ENCODE measurements around the gene CYBB.

CYBB gene

DNA sequence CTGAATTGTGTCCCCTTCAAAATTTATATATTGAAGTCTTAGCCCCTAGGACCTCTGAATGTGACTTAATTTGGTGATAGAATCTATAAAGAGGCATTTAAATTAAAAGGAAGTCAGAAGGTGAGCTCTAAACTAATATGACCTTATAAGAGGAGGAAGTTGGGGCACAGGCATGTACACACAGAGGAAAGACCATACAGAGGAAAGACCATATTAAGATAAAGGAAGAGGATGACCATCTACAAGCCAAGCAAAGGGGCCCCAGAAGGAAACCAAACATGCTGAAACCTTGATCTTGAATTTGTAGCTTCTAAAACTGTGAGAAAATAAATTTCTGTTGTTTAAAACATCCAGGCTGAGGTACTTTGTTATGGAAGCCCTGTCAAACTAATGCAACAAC, 26.9 kb upstream of the CYBB start:
- in situ Hi-C loops (cut with MboI; ENCODE audit: low sequenced_read_pairs, unreplicated experiment) = no loop called here
- TF ChIP-seq, protein P1, sequence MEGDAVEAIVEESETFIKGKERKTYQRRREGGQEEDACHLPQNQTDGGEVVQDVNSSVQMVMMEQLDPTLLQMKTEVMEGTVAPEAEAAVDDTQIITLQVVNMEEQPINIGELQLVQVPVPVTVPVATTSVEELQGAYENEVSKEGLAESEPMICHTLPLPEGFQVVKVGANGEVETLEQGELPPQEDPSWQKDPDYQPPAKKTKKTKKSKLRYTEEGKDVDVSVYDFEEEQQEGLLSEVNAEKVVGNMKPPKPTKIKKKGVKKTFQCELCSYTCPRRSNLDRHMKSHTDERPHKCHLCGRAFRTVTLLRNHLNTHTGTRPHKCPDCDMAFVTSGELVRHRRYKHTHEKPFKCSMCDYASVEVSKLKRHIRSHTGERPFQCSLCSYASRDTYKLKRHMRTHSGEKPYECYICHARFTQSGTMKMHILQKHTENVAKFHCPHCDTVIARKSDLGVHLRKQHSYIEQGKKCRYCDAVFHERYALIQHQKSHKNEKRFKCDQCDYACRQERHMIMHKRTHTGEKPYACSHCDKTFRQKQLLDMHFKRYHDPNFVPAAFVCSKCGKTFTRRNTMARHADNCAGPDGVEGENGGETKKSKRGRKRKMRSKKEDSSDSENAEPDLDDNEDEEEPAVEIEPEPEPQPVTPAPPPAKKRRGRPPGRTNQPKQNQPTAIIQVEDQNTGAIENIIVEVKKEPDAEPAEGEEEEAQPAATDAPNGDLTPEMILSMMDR (IDR thresholded peaks at IDR 0.05; ENCODE audit: borderline replicate concordance, control extremely low read depth, extremely low read depth, insufficient read depth, missing control alignments) = no peak
- DNase-seq (ENCODE audit: low spot score) = no peak

DNA sequence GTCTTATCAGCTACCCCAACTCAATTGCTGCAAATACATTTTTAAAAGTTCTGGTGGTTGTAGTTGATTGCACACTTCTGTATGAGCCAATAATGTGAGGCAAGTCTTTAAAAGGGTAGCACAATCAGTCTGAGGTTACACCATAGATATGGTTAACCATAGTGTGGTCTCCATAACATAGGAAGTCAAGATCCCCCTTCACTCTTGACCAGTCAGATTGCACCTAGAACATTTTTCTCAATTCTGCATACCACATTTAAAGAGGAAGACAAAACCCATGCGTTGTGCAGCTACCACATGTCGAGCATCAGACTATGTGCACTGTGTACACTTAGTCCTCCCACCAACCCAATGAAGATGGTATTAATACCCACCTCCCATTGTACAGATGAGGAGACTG, 26.5 kb upstream of the CYBB start:
- in situ Hi-C loops (cut with MboI; ENCODE audit: low sequenced_read_pairs, unreplicated experiment) = no loop called here
- no peak for DNase-seq (ENCODE audit: low spot score)
- TF ChIP-seq, protein P1 (IDR thresholded peaks at IDR 0.05; ENCODE audit: borderline replicate concordance, control extremely low read depth, extremely low read depth, insufficient read depth, missing control alignments) = no peak

DNA sequence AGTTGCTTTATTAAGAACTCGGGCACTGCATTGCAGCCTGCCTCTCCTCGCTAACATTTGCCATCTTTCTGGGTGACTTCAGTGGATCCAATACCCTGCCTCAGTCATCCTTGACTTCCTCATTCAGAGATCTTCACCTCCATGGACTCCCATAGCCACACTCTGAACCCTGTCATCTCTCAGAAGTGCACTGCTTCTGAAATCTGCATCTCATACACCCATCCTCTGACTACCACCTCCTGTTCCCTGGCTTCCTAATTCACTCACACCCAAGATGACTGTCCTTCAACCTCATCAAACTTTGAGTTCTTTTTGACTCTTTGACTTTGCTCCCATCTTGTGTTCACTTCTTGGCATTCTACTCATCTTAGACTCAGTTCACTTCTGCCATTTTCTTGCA, 25.3 kb upstream of the CYBB start:
- no peak for DNase-seq (ENCODE audit: low spot score)
- TF ChIP-seq, protein P1 (IDR thresholded peaks at IDR 0.05; ENCODE audit: borderline replicate concordance, control extremely low read depth, extremely low read depth, insufficient read depth, missing control alignments) = no peak
- in situ Hi-C loops (cut with MboI; ENCODE audit: low sequenced_read_pairs, unreplicated experiment) = no loop called here

DNA sequence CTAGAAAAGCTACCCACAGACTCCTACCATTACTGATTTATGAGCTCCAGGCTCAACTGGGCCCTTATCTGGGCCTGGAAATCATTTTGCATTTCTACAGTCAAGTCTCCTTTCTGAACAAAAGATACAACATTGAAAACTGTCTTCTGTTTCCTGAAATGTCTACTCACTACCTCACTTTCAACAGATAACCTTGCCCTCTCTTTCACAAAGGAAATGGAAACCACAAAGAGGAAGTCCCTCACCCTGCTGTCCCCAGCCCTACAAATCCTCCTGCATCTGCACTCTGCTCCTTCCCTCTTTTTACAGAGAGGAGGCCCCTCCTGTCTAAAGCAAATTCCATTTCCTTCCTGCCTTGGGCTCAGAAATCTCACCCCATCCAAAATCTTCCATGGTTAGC, 24.8 kb upstream of the CYBB start:
- TF ChIP-seq, protein P1 (IDR thresholded peaks at IDR 0.05; ENCODE audit: borderline replicate concordance, control extremely low read depth, extremely low read depth, insufficient read depth, missing control alignments) = no peak
- DNase-seq (ENCODE audit: low spot score) = no peak
- in situ Hi-C loops (cut with MboI; ENCODE audit: low sequenced_read_pairs, unreplicated experiment) = no loop called here

DNA sequence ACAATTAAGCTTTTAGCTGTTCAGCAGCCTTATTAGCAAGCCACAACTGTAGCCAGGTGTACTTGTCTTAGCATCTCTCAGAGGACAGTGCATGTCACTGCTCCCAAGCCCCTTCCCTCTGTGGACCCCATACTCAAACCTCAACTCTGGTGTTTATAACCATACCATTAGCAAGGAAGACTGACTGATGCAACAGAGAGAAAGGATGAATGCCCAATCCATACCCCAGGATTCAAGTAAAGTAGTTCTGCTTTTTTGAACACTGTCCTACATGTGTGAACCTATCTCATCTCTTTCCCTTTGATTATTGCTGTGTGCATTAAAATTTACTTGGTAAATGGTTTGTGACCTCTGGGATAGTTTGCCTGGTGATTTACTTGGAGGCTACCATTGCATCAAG, 22.8 kb upstream of the CYBB start:
- in situ Hi-C loops (cut with MboI; ENCODE audit: low sequenced_read_pairs, unreplicated experiment) = no loop called here

DNA sequence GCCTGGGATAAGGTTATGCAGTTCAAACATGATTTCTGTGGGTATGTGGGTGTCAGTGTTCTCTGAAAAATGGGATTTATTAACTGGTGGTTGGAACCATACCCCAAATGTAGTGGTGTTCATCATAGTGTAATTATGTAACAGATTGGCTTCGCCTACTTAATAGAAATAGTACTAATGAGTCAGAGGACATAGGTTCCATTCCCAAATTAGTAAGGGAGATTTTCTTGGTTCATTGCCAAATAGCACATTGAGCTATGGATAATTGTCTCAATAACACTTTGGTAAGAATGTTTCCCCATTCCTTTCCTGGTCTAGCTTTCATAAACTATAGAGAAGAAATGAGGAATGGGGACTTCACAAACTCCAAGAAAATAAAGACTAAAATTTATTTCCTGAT, 20.5 kb upstream of the CYBB start:
- in situ Hi-C loops (cut with MboI; ENCODE audit: low sequenced_read_pairs, unreplicated experiment) = no loop called here
- TF ChIP-seq, protein P1 (IDR thresholded peaks at IDR 0.05; ENCODE audit: borderline replicate concordance, control extremely low read depth, extremely low read depth, insufficient read depth, missing control alignments) = no peak
- DNase-seq (ENCODE audit: low spot score) = no peak

More for the DNA sequence above, 22.8 kb upstream of the CYBB start:
- no peak for DNase-seq (ENCODE audit: low spot score)
- TF ChIP-seq, protein P1 (IDR thresholded peaks at IDR 0.05; ENCODE audit: borderline replicate concordance, control extremely low read depth, extremely low read depth, insufficient read depth, missing control alignments) = no peak
